HG02678 (cell line): ENCODE data around the gene NELL1.

ENCODE experiments used
- ATAC-seq: cut with Tn5 transposase; IDR thresholded peaks from one replicate; pipeline ENCODE4 v1.9.1; 2021; ENCODE audit warnings: mild to moderate bottlenecking, moderate library complexity; ENCODE audit not compliant: unreplicated experiment

NELL1 gene

DNA sequence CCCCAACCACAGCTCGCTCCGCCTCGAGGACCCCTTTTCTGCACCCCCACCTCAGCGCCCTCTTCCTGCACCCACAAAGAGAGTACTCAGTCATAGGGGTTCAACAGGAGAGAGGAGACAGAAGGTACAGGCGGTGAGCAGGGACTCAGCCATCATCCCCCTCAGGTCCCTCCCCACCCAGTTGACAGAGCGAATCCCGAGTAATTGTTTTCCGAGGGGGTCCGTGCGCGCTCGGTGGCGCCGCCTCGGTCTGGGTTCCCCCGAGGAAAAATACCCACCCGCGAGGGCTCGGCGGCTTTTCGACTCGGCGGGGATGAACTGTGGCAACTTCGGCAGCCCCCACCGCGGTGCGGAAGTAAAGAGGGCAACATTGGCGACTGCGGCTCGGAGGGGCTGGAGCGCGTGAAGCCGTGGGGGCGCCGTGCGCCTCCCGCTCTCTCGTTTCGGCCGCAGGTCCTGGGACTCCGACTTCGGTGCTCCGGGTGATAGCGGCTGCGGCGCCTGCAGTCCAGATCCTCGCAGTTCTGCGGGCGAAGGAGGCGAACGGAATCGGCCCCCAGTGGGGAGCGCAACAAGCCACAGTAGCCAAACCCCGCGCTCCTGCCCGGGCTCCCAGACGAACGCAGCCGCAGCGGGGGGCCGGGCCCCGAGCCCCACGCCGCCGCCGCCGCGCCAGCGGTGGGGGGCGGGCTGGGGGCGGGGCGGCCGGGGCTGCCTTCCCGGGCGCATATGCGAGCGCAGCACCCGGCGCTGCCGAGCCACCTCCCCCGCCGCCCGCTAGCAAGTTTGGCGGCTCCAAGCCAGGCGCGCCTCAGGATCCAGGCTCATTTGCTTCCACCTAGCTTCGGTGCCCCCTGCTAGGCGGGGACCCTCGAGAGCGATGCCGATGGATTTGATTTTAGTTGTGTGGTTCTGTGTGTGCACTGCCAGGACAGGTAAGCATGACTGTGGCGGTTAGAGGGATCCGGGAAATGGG, at the start of gene NELL1:
Gene NELL1 (plus strand): TSS at position 743 of the 976 bp plus-strand sequence.
- ATAC-seq: no peak

DNA sequence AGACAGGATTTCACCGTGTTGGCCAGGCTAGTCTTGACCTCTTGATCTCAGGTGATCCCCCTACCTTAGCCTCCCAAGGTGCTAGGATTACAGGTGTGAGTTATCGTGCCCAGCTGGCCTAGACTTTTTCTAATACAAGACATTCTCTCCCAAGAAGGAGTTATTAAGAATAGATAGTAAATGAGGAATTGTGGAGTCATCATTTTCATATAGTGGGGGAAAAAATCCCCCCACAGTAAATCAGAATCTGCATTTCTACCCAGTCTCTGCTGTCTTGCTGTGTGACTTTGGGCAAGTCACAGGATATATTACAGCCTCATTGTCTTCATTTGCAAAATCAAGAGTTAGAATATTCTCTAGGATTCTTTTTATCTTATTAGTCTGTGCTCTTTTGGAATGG, 48.4 kb upstream of the NELL1 start:
- ATAC-seq: no peak

DNA sequence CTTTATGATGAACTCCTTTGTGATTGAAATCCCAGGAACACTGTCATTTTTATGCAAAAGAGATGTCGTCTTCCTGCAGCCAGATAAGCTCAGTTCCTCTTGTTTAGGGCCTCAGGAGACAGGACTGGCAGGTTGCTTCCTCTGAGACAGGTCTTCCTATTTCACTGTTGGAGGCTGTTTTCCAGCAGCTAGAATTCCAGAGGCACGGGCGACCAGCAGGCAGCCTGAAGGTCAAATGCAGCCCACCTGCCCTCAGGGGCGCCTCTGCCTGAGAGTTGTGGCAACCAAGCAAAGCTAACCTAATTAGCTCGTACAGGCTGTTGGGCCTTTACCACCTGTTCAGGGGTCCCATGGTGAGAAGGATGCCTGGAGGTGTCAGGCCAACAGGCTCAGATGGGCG, 47.7 kb upstream of the NELL1 start:
- ATAC-seq: no peak

DNA sequence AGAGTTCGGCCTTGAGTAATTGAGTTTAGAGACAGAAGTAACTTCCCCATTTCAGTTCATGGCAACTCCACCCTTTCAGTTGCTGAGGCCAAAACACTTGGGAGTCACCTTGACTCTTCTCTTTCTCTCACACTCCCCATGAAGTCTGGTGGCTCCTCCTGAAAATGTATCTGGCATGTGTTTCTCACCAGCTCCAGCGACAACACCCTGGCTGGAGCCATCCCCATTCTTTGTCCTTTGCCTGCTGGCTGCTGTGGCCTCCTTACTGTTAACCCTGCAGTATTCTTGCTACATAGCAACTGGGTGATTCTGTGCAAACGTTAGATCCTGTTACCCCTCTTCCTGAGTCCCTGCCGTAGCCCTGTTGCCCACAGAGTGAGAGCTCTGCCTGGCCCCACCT, 46.1 kb upstream of the NELL1 start:
- no peak for ATAC-seq

DNA sequence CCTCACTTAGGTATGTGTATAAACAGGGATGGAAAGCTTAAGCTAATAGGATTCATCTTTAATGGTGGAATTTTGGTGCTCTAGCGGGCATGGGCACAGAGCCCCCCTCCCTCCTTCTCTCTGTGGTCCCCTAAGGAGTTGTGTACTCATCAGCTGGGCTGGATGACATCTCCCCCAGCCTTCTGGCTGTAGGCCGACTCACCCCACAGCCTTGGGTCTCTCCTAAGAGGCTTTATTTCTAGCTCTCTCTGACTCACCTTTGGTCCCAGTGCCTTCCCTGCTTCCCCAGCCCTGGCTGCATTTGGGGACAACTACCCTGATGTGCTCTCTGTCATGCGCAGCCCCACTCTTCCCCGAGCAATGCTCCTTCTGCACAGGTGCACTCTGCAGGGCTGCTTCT, 43.1 kb upstream of the NELL1 start:
- ATAC-seq: no peak

DNA sequence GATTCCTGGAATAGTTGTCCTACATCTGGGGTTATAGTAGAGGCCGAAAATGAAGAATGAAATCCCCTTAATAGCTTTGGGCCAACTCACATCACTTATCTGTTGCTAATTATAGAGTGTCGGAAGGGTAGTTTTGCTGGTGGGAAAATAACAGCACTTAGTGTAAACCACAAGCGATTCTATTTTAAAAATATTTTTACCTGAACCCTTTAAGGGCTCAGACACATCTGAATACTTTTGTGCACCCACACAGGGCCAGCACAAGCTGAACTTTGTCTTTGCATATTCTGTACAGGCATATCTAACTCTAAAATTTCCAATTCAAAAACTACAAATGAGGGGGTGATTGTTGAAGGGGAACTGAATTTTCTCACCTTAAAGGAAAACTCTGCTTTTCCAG, 42.4 kb upstream of the NELL1 start:
- ATAC-seq: no peak

DNA sequence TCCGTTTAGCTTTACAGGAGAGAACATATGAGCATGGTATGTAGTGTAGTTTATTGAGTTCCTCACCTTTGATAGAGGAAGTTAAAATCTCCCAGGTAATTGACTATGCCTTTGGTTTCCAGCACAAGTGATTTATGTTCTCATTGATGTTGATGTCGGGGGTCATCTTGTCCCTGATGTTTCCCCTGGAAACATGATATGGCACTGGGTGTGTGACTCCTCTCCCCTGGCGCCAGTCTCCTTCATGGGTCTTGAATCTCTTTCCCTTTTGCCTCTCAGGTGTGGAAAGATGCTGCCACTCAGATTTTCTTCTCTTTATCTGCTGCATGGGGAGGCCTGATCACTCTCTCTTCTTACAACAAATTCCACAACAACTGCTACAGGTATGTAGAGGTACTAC, 41.7 kb upstream of the NELL1 start:
- no peak for ATAC-seq

DNA sequence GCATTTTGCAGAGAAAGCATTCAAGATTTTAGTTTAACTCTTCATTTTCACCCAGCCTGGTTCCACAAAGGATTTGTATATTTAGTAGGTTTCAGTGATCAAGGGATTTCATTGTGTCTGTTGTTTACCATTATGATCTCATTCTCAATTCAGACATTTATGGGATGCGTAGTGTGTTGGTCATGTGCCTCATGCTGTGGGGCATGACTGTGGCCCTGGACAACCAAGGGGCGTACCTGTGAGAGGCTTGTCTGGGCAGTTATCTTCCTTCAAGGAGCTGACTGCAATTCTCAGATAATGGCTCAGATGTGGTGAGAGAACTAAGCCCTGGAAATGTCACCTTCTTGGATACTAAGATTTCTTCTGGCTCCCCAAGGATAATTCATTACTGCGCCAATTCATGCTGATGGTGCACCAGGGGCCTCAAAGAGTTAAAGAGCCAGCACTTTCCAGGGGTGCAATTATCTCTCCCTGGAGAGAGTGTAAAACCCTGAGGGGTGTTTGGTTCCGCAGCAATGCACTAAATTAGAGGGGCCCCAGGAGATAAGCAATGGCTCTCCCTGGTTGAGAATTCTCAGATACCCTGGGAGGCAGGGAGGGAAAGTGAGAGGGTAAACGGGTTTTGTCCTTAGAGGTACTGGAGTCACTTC, 37.7 kb upstream of the NELL1 start:
- ATAC-seq: no peak

DNA sequence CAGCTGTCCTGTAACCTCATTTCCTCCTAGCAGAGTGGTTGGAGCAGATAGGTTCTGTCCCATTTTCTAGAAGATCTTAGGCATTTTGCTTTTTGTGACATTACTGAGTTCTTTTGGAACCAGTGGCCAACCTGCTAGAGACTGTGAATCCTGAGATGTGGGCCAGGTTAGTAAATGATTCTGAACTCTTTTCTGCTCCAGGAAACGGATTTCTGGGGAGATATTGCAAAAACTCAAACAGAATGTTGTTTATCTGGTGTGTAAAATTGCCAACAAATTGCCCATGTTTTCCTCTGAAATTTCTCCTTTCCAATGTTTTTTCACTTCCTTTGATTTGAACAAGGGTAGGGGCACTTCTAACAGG, 37.2 kb upstream of the NELL1 start:
- ATAC-seq: no peak

DNA sequence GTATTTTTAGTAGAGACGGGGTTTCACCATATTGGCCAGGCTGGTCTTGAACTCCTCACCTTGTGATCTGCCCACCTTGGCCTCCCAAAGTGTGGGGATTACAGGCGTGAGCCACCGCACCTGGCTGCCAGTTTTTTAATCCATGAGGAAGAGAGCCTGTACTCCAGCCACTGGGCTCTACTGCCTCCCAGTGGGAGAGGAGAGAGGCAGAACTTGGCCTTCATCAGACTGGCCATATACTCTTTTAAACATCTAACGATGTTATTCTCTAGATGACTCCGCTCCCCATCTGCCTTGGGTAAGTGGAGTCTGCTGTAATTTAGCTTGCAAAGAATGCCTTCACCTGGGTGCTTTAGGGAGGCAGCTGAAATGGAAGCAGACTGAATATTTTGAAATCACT, 35.3 kb upstream of the NELL1 start:
- no peak for ATAC-seq

DNA sequence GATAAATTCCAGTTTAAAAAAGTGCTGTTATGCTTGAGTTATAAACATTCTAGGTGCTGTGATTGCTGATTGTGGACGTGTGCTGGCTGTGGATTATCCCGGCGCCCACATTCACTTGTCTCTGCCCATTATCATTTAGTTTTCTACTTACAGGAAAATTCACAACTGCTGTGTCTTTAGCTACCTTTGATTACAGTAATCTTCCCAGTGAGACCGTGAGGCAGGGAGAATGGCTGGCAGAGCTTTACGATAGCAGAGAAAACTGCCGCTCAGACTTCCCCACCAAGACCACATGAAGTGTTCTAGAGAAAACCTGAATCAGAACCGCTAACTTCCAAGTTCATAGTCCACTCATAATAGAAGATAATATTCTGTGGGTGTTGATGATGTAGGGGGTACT, 34.6 kb upstream of the NELL1 start:
- no peak for ATAC-seq

DNA sequence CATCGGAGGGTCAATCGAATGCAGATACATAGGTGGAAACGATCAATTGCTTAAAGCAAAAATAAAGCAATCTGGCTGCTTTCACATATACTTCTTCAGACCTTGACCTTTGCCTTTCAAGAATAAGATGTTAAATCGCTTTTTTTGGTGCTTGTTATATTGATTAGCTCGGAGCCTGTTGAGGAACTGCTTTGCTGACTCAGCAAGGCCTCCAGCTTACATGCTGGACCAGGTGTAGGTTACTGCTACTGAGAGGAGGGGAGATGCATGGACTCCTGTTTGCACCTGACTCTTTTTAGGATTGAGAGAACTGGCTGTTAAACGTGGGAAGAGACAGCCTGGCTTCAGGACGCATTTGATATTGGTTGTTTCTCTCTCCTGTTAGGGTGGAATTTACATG, 31.3 kb upstream of the NELL1 start:
- no peak for ATAC-seq

DNA sequence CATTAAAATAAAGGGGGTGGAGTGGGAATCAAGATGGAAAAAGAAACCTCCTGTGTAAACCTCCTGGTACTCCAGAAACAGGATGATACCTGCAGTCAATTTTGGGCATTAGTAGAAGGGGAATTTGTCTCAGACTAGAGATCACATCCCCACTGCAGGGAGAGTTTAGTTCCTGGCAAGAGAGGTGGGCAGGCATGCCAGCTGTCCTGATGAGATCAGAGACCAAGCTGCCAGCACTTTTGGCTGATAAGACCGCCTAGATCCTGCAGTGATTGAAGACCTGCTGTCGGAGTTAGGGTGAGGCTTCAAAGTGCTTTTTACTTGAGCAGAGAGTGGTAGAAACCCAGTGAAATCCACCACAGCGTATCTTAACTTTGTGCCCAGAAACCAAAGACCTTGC, 29.7 kb upstream of the NELL1 start:
- no peak for ATAC-seq

DNA sequence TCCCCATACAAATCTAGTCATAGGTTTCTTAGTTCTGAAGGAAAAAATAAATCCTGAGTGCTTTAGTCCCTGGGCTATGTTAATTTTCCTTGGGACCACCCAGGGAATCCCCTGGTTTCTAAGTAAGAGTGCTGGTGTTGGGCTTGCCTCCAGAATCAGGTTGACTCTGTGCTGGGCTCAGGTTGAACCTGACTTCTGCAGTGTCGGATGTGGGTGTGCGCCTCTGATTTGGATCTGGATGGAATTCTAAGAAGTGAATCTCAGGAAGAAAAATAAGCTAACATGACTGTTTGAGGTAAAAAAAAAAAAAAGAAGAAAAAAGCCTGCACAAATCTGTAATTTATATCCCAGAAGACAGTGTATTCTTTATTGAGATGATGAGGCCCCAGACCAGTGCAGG, 29.0 kb upstream of the NELL1 start:
- no peak for ATAC-seq

DNA sequence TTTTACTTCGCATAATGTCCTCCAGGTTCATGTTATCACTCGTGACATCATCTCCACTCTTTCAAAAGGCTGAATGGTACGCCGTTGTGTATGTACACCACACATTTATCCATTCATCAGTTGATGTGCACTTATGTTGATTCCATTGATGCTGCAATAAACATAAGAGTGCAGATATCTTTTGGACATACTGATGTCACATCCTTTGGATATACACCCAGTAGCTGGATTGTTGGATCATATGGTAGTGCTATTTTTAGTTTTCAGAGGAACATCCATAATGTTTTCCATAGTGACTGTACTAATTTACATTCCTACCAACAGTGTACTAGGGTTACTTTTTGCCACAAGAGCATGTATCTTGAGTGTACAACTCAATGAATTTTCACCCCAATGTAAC, 25.0 kb upstream of the NELL1 start:
- ATAC-seq: no peak

DNA sequence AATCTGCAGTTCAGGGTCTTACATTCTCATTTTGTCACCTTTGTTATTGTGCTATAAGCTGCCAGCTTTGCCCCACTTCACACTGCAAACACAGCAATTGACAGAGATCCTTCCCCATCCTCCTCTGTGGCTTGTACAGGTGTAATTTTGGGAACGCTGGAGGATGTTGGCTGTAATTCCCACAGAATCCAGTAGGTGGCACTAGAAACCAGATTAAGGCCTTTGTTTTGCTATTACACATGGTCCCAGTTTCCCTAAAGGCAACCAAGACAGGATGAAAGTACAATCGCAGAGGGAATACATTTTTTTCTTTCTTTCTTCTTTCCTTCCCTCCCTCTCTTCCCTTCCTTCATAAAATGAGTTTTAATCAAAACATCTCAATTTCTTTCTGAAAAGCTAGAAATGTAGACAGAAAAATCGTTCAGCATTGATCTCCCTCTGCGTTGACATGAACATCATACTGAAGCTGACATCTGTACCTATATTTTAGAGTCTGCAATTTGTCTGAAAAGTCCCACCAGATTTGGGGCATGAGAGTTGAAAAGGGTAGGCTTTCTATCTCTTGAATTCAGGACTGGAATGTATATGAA, 21.3 kb upstream of the NELL1 start:
- ATAC-seq: peak; percentile 81

DNA sequence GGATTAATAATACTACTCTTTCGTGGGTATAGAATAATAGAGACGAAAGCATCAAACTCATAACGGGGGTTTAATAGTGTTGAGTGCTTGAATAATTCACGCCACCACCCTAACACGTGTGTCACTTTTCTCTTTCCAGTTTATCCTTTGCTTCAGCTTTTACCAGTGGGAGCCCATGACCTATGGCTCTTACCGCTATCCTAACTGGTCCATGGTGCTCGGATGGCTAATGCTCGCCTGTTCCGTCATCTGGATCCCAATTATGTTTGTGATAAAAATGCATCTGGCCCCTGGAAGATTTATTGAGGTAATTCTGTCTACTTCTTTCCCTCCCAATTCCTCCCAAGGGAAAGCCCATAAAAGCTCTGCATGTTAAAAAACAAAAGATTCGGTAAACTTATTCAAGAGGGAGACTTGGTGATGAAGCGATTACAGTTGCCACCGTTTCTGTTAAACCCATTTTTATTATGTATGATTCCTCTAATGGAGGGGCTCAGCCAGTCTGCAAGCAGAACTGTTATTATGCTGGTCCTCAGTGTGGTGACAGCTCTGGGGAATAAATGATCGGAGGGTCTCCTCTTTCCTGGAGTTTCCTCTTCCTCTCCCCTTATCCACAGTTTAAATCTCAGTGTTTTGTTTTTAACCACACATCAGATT, 17.1 kb upstream of the NELL1 start:
- no peak for ATAC-seq

DNA sequence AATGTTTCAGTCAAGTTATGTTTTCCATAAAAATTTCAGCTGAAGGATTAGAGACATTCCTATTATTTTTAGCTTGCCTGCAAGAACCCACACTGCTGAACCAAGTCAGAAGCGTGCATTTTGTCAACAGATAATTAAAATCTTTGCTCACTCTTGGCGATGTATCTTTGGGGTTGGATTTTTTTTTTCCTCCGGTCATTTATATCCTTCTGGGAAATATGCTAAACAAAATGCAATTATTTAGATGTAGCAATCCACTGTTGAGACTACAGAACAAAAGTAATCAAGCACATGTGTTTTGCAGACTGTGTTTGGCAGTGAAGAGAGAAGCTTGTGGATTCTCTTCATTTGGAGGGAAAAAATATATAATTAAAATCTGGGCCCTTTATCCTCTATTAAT, 15.3 kb upstream of the NELL1 start:
- ATAC-seq: no peak

DNA sequence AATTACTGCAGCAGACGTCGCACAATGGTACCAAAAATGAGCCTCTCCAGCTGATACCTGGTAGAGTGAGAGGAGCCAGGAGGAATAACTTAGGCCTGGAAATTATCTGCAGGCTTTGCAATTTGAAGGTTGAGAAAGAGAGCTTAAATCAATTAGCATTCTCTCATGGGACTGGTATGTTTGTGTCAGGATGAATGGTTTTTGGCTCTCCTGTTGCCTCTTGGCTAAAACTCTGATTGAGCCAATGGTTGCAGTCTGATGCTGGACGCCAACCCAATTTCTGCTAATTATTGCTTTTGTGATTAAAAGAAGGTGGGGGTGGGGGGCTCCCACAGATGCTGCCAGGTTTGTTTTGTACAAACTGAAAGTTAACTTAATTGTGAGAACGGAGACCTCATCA, 12.5 kb upstream of the NELL1 start:
- no peak for ATAC-seq

DNA sequence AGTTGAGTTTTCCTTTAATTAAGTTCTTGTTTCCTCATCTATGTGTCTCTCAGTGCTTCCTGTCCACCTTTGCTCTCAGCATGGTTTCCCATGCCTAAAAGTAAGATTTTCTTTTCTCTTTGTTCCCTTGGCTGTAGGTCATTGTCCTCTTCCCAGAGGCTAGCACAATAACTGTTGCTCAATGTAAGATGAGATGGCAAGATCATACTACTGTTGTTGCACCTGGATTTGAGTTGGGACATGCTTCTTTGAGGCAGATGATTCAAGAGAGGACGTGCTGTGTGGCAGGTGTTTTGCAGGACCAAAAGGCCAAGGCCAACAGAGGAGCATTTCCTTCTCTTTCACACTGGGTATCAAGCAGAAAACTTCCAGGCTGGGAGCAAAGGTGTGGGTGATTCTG, 11.3 kb upstream of the NELL1 start:
- ATAC-seq: no peak

DNA sequence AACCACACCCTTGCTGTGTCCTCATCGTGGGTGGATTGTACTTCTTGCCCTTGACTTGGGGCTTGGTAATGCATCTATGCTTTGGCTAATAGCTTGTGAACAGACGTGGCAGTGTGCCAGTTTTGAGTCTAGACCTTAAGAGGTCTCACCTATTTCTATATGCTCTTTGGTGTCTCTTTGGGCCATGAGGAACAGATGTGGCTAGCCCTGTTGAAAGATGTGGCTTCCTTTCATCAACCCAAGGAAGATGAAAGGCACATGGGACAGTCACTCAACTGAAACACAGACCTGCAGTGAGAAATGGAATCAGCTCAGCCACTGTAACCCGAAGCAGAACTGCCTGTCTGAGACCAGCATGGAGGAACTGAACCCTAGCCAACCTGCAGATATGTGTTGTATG, 7.9 kb upstream of the NELL1 start:
- no peak for ATAC-seq

DNA sequence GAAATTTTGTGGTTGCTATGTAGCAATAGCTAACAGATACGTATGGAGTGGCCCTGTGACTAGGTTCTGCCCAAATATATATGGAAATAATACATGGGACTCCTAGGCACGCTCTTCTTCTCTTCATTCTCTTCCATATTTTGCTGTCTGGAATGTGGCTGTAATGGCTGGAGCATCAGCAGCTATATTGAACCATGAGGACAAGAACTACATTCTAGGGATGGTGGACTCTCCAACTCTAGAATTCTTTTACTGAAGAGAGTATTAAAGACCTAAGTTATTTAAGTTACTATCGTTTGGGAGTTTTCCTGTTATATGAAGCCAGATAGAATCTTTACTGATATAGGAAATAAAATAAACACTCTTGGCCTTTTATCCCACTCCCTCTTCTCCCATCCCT, 7.5 kb upstream of the NELL1 start:
- ATAC-seq: no peak
